HFFc6 (cell line): ENCODE results near the gene FOXO6. TPM values are rescaled to one million over a fixed set of nuclear protein-coding genes. Genes with fewer than 3 reads are reported as not detected.

Experiments
- DNase-seq: peaks from one replicate; pipeline ENCODE4 v3.0.0-alpha.2; 2018
- H3K27ac Mint-ChIP-seq: 2 replicates; pipeline ENCODE4 v1.8.0; 2020; ENCODE audit warnings: mild to moderate bottlenecking, mixed read lengths
- H3K27me3 Mint-ChIP-seq: 2 replicates; pipeline ENCODE4 v1.8.0; 2021; ENCODE audit warnings: mild to moderate bottlenecking, moderate library complexity, mixed read lengths; ENCODE audit not compliant: insufficient read depth
- H3K36me3 Mint-ChIP-seq: 2 replicates; pipeline ENCODE4 v1.8.0; 2021; ENCODE audit warnings: low read depth, mixed read lengths
- H3K4me1 Mint-ChIP-seq: 2 replicates; pipeline ENCODE4 v1.8.0; 2020; ENCODE audit warnings: low read depth, mixed read lengths
- H3K4me3 Mint-ChIP-seq: 2 replicates; pipeline ENCODE4 v1.8.0; 2020; ENCODE audit warnings: mild to moderate bottlenecking, moderate library complexity, mixed read lengths
- H3K9me3 Mint-ChIP-seq: 2 replicates; pipeline ENCODE4 v1.8.0; 2020; ENCODE audit warnings: mild to moderate bottlenecking, mixed read lengths
- CTCF ChIP-seq: fragments of 200-600 bp; sonication (generic); IDR thresholded peaks from 2 replicates; pipeline ENCODE4 v1.5.0; 2021; ENCODE audit warnings: antibody characterized with exemption, mild to moderate bottlenecking
- total RNA-seq, 6 experiments: library from RNA; stranded (reverse); fragmentation: NEBNext Ultra II Directional; extraction: Animal tissue kit (Norgen Biotek cat#: 25700); gene quantifications; 2 replicates in 1 of 6; 3 replicates in 5 of 6; pipeline ENCODE4 v1.2.3, GENCODE V29; 2021

Gene FOXO6
- total RNA-seq, 6 experiments from 2014 or later, result 0.07 to 0.08 TPM; not detected in 4

- no peak overlapping the region for H3K27ac Mint-ChIP-seq
- DNase-seq, result no peak
- no peak overlapping the region for H3K4me3 Mint-ChIP-seq
- no peaks in the 10 kb centered on the region for H3K36me3 Mint-ChIP-seq
- no peaks in the 10 kb centered on the region for H3K9me3 Mint-ChIP-seq
- peaks cover 9% of the 10 kb centered on the region; the same call in 1 of the 2 replicates for H3K4me1 Mint-ChIP-seq
- H3K27me3 Mint-ChIP-seq, result peaks cover 17% of the 10 kb centered on the region
- no peak for TF ChIP-seq CTCF
Observed at GRCh38 chr1:41327383-41327999, 33.7 kb upstream of the FOXO6 start.

GRCh38 chr1:41328001-41328615 is 33.1 kb upstream of the FOXO6 start:
- H3K36me3 Mint-ChIP-seq, result peaks cover 4% of the 10 kb centered on the region
- no peak for TF ChIP-seq CTCF
- H3K27ac Mint-ChIP-seq, result no peak overlapping the region

GRCh38 chr1:41328780-41329640 is 32.2 kb upstream of the FOXO6 start:
- peaks cover 6% of the 10 kb centered on the region for H3K36me3 Mint-ChIP-seq
- no peak overlapping the region for H3K27ac Mint-ChIP-seq
- H3K4me3 Mint-ChIP-seq, result no peak overlapping the region
- peaks cover 7% of the 10 kb centered on the region for H3K27me3 Mint-ChIP-seq
- DNase-seq, result no peak
- peaks cover 10% of the 10 kb centered on the region for H3K9me3 Mint-ChIP-seq
- no peak for TF ChIP-seq CTCF
- H3K4me1 Mint-ChIP-seq, result peaks cover 18% of the 10 kb centered on the region

More at GRCh38 chr1:41328001-41328615, 33.1 kb upstream of the FOXO6 start:
- peaks cover 2% of the 10 kb centered on the region for H3K9me3 Mint-ChIP-seq
- DNase-seq, result no peak
- H3K4me3 Mint-ChIP-seq, result no peak overlapping the region
- H3K27me3 Mint-ChIP-seq, result peaks cover 13% of the 10 kb centered on the region
- peaks cover 14% of the 10 kb centered on the region for H3K4me1 Mint-ChIP-seq

GRCh38 chr1:41329662-41330587 is 31.3 kb upstream of the FOXO6 start:
- H3K27ac Mint-ChIP-seq, result no peak overlapping the region
- peaks cover 6% of the 10 kb centered on the region for H3K27me3 Mint-ChIP-seq
- no peak overlapping the region for H3K4me3 Mint-ChIP-seq
- no peak for DNase-seq
- H3K4me1 Mint-ChIP-seq, result peaks cover 18% of the 10 kb centered on the region
- H3K9me3 Mint-ChIP-seq, result peaks cover 10% of the 10 kb centered on the region
- H3K36me3 Mint-ChIP-seq, result peaks cover 6% of the 10 kb centered on the region
- no peak for TF ChIP-seq CTCF
